Measurements from ENCODE around the gene SP140.

DNA sequence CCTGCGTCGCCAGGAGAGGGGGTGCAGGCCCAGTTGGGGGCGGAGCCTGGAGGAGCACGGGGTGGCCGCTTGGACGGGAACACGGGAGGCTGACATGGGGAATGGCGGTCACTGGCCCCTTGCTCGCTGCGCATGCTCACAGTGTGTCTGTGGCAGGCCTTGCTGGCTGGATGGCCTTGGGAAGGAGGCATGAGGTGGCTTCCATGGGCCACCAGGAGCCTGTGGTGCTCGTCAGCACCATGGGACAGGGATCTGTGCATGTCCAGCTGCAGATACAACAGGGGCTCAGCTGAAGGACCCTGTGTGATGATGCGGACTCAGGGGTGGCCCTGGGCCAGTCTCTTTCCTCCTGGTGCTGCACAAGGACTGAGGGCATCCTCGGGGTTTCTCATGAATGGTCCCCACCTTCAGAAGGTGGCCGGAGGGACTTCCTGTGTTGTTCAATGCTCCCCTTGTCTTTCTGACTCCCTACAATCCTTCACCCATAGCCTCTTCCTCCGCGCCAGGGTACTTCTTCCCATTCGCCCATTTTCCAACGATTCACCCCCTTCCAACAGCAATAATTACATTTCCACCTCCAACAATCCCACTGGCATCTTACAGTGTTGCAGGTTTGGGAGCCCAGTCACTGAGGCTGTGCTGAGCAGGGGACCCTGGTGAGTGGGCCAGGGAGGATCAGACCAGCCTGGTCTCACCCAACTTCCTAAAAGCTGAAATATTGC is 98.0 kb downstream of the SP140 start:
- TF ChIP-seq, protein P1, sequence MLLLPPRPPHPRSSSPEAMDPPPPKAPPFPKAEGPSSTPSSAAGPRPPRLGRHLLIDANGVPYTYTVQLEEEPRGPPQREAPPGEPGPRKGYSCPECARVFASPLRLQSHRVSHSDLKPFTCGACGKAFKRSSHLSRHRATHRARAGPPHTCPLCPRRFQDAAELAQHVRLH (tag by site-specific recombination; IDR thresholded peaks at IDR 0.05), result no peak
- no peak for TF ChIP-seq ZNF747 (tag by site-specific recombination; IDR thresholded peaks at IDR 0.05)
- TF ChIP-seq, protein P2, sequence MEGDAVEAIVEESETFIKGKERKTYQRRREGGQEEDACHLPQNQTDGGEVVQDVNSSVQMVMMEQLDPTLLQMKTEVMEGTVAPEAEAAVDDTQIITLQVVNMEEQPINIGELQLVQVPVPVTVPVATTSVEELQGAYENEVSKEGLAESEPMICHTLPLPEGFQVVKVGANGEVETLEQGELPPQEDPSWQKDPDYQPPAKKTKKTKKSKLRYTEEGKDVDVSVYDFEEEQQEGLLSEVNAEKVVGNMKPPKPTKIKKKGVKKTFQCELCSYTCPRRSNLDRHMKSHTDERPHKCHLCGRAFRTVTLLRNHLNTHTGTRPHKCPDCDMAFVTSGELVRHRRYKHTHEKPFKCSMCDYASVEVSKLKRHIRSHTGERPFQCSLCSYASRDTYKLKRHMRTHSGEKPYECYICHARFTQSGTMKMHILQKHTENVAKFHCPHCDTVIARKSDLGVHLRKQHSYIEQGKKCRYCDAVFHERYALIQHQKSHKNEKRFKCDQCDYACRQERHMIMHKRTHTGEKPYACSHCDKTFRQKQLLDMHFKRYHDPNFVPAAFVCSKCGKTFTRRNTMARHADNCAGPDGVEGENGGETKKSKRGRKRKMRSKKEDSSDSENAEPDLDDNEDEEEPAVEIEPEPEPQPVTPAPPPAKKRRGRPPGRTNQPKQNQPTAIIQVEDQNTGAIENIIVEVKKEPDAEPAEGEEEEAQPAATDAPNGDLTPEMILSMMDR (tag by site-specific recombination; IDR thresholded peaks at IDR 0.05), result no peak
